Right lobe of liver (tissue), 4 donors: ENCODE measurements around the gene FUT4.

ENCODE experiments used
- CTCF ChIP-seq, 4 donors: fragments of 200-600 bp in 3 of 4; fragments of 450-650 bp in 1 of 4; IDR thresholded peaks; one replicate each; pipeline versions ENCODE4 v1.5.1 to v1.8.0; 2016 to 2022; ENCODE audit warnings: antibody characterized with exemption in 4 of 4, mild to moderate bottlenecking in 2 of 4
- POLR2A ChIP-seq: fragments of 450-650 bp; IDR thresholded peaks from one replicate; pipeline ENCODE4 v1.6.1; 2017; ENCODE audit warnings: antibody characterized with exemption, mild to moderate bottlenecking
- donor health status: DM: no; HTN: no; CAD: no.
- donor health status: DM: no; HTN: no; CAD: no.
- donor health status: DM: no; HTN: yes; CAD: no.

GRCh38 chr11:94581926-94582325 is 38.2 kb downstream of the FUT4 start:
- TF ChIP-seq CTCF (IDR thresholded peaks at IDR 0.05) (no peak), POLR2A (no peak)
